Retina (tissue), 1 donor: Measurements from ENCODE around the gene RYR2.

Experiments
- DNase-seq: peaks from one replicate; pipeline ENCODE4 v3.0.0-alpha.2; 2016

Gene RYR2

DNA sequence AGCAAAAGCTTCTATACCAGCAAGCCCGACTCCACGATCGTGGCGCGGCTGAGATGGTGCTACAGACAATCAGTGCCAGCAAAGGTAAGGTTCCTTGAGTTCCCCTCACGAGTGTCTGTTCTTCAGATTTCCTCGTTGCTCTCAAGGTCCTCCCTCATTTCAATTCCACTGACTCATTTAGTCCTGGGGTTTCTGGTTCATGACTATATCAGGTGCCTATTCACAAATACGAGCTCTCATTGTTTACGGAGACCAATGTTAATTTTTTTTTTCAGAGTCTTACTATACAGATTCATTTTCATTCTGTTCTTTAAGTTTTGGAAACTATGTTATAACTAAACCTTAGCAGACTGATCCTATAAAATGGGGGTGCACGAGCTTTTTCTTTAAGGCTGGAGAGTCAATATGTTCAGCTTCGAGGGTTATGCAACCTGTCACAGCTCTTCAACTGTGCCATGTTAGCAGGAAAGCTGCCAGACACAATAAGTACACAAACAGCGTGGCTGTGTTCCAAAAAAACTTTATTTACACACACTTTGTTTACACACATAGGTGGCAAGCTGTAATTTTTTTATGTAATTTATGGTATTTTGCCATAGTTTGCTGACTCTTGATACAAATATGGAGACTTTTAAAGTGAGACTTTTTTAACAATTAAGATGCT lies 714.5 kb downstream of the RYR2 start:
- DNase-seq: no peak

DNA sequence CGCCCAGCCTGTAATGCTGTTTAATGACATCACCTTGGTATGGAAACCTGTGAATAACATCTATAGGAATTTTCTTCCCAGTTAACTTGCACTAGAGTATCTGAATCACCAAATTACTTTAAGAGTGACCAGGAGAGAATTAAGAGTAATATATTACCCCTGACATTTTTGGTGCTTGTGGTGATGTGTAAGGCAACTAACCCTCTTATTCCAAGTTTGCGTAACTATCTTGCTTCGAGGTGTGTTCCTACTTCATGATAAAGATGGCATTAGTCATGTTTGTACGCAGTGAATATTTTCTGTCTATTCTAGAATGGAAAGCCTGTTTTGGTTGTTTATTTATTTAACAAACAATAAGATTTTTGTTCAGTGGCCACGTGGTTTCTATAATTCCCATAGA lies 717.4 kb downstream of the RYR2 start:
- DNase-seq: no peak

DNA sequence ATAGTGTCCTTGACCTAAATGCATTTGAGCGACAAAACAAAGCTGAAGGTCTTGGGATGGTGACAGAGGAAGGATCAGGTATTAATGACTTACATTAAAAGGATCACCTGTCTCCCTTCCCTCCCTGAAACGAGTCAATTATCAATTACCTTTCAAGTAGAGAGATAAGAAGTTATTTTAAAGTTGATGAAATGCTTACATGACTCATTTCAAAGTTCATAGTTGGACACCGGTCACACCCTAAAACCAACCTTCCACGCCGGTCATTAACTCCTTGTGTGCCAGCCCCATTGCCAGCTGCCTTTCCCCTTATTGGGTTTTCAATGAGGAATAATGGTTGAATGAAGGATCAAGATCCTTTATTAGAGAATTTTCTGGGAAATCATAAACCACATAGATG lies 719.0 kb downstream of the RYR2 start:
- no peak for DNase-seq

DNA sequence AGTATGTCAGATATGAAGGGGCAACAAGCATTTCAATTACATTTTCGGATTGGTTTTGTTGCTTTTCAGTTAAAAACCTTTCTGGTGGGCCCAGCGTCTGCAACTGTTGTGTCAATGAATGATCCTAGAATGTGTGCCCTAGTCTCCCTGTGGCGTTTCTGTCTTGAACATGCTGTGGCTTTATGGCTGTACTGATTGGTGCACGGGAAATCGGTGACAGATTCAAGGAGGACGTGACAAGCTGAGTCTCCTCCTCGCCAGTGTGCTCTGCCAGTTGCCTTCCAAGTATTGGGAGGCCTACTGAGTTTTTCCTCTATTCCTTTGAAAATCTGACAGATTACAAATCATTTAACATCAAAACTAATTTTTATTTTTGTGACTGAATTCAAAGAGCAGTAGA lies 721.2 kb downstream of the RYR2 start:
- DNase-seq: no peak

DNA sequence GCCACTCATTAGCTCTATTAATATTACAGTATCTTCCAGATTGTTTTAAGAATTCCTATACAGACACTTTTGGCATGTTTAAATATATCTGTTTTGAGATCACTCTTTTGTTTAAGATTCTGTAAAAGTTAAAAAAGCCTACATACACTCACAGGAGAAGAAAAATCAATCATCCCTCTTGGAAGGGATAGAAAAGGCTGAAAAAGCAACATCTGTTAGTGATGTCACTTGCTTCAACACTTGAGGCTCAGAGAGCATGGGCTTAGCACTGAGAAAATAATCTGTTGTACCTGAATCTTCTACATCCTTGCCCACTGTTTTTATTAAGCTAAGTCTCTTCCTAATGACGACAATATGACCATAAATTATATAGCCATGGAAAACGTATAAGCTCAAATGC lies 721.8 kb downstream of the RYR2 start:
- DNase-seq: no peak

DNA sequence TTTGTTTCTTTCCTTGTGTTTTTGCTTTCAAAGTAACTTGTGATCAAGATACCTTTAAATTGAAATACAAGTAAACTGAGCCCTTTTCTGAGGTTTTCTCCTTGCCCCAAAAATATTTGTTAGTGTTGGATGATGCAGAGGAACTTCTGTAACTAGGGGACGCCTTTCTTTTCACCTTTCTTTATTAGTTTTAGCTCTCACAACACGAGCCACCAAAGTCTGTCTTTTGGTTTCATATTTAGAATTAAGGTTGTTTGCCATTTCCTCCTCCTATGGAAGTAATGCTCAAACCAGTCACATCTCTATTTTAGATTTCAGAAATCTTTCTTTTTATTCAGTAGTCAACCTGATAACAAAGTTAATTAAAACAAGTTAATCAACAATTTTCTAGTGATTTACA lies 727.9 kb downstream of the RYR2 start:
- DNase-seq: no peak

DNA sequence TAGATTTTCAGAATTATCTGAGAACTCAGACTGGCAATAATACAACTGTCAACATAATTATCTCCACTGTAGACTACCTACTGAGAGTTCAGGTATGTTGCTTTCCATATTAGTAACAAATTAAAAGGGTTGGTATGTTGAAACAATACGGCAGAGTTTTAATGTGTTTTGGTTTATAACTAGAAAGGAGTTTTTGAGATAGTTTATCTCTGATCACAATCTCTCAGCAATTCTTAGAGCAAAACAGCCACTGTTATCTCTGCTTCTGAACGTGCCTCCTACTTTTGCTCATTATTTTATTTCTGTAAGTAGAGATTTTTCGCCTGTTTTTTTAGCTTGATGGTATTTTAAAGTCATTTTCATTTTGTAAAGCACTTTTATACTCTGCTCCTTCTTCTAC lies 730.0 kb downstream of the RYR2 start:
- no peak for DNase-seq

DNA sequence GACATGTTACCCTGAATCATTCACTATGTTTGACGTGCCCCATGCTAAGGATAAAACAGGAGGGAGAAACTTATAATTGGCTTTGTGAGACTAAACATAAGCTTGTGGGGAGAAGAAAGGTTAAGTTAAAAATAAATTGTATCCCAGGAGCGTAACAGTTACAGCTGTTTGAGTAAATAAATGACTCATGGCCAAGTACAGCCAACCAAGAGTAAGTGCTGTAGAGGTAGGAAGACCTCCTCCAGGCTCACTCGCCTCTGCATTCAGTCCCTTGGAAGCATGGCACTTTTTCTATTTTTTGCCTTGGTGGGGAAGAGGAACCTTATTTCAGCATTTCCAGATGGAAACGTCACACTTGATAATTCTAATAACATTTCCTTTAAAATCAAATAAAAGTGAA lies 732.3 kb downstream of the RYR2 start:
- no peak for DNase-seq

DNA sequence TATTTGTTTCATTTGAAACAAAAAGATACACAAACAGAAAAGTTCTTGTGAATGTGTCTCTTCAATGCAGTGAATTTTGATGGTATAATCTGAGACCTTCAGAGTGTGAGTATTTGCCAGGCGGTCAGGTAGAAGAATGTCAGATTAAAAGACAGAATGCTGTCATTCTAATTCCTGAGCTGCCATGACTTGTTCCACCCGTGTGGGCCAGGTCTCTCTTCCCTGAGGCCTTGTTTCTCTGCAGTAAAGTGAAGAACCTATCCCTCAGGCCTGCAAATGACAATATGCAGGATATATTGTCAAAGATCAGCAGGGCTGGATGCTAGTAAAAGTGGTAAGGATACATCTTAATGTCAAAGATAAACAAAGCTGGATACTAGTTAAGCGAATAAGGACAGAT lies 737.4 kb downstream of the RYR2 start:
- DNase-seq: no peak

DNA sequence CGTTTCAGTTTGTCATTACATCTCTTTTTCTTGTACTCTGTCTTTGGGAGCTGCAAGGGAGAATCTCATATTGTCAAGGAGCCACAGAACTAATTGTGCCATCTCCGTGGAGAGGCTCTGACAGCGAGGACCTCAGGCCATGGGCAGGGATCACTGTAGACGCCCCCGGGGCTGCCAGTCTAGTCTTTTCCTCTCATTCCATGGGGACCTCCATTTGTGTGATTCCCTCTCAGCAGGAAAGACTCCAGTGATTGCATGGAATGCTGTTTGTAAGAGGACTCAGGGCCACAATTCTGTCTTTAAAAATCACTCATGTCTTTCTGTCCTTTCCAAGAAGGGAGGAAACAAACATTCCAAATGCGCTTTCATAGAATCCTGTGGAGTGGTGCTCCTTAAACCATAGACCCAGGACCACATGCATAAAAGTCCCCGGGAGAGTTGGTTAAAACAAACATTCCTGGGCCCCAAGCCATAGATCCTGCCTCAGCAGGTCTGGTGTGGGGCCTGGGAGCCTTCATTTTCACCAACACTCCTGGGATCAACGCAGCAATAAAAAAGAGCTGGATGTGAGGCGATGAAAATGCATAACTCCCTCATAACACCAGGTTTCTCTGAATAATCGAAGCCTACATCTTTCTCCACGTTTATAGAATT lies 744.2 kb downstream of the RYR2 start:
- no peak for DNase-seq

DNA sequence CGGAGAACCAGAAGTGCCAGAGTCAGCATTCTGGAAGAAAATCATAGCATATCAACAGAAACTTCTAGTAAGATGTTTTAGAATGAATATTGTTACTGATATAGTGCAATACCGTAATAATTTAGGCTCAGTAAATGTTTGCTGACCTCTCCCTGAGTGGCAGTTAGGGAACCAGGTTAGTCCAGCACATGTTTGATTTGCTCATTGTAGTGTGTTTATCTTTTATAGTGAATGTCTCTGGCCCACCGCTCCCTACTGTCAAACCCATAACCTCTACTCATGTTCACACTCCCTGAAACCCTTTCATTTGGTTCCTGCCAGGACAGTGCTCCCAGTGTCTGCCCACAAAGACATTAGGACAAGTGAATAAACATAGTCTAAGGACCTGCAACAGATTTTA lies 746.1 kb downstream of the RYR2 start:
- no peak for DNase-seq

DNA sequence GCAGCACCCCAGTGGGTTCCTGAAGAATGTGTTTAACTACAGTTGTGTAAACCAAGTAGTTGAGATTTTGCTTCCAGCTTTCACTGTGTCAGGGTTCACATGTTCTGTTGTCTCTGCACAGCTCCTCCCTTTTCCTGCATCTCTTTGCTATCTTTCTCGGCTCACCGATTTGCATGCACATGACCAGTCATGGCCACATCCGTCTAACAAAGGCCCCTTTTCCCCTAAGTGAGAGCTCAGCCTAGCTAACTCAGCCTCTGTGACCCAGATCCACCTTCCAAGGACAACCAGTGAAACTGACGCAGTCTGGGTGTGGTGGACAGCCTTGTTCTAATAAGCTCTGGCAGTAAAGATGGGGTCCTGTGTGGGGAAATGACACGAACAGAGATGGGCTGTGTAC lies 747.6 kb downstream of the RYR2 start:
- DNase-seq: peak; percentile 8

DNA sequence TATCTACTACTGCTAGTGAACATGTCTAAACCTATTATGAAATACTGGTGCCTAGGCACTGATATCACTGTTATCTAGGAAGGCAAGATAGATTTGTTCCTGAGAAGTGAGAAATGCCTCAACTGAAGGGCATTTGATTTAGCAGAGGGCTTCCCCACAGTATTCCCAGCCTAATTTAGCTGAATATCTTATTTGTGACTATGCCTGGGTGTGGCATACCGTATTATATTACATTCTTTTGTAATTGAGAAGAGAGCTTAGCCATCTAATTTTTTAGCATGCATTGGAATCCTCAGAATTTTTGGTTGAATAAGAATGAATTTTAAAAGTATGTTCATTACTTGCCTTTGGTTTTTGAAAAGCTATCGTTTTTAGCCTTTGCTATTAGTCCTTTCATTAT lies 749.6 kb downstream of the RYR2 start:
- no peak for DNase-seq

DNA sequence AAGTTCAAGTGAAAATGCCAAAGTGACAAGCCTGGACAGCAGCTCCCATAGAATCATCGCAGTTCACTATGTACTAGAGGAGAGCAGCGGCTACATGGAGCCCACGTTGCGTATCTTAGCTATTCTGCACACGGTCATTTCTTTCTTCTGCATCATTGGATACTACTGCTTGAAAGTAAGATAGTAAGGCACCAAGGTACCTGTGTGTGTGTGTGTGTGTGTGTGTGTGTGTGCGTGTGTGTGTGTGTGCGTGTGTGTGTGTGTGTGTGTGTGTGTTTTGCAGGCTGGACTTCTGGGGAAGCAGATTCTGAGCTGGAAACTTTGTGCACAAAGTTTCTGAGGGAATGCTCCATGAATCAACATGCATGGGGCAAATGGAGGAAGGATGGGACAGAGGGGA lies 750.2 kb downstream of the RYR2 start:
- DNase-seq: no peak

DNA sequence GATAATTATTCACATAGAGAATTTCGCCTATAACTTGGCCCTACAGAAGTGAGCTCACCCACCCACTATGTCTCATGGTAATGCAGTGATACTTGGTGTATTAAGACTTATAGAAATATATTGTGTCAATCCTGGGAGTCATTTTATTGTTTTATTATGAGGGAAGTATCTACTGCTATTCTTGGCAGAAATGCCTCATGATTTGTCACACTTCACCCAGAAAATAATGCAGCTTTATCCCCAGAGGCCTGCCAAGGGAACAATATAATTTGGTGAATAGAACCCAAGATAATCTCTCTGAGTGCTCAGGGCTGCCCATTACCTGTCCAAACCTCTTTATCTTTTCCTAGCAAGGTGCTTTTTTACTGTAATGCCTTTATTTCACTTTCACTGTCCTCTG lies 750.7 kb downstream of the RYR2 start:
- no peak for DNase-seq

DNA sequence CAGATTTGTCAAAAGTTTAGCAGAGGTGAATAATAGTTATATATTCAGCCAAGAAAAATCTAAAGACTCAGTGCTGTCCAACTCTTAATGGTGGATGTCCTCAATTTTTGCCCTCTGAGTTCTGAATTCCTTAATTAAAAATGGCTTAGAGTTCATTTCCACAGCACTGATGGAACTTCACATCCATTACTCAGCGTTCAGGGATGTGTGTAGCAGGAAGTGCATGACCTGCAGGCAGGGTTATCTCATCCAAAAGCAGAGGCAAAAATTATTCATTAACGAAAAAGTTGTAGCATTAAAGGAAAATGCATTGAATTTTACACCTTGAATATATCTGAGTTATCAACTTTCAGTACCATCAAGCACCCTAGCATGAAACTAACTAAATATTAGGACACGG lies 752.1 kb downstream of the RYR2 start:
- no peak for DNase-seq

DNA sequence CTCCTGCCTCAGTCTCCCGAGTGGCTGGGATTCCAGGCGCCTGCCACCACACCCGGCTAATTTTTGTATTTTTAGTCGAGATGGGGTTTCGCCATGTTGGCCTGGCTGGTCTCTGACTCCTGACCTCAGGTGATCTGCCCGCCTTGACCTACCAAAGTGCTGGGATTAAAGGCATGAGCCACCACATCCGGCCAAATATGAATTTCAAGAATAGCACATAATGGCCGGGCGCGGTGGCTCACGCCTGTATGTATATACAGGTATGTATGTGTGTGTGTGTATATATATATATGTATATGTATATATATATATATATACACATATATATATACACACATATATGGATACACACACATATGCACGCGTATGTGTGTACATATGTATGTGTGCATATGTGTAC lies 753.6 kb downstream of the RYR2 start:
- DNase-seq: no peak

DNA sequence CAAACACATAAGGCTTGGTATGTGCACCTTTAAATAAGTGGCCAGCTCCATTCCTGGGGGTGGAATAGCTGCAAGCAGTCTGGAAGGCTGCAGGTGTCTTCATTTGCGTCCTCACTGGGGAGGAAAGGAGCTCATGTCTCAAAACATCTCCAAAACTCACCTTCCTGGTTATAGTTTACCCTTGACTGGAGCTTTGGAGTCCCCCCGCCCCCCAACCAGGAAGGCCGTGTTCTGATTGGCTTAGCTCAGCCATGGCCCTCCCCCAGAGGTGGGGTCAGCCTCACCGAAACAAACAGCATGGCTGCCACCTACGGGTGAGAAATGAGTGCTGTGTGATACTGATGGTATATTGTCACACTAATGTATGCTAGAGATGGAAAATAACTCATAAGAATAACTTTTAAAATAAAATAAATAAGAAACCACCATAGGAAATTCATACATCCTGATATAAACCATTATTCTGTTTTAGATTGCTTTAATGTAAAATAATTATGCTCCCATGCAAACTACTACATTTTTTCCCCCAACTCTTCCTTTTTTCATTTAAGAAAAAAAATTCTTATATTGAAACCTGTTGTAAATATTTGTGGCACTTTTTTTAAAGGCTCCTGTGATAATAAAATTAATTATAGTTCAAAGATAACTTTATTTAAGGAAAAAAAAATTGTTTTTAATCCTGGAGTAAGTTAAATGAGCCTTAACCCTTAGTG lies 757.9 kb downstream of the RYR2 start:
- DNase-seq: no peak

DNA sequence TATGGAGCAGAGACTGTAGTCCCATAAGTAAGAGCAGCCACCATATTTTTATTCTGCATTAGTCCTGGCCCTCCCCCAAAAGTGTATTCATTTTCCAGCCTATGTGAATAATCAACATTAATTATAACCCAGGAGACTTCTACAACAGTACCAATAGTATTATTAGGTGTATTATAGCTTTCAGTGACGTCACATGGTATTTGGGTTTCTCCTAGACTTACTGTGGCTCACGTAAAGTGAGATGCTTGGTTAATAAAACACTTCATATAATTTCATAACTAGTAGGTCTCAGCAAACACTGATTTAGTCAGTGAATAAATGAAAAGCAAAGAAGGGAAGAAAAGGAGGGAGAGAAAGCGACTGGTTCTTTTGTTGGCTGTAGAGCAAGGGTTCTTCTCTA lies 762.5 kb downstream of the RYR2 start:
- DNase-seq: no peak

DNA sequence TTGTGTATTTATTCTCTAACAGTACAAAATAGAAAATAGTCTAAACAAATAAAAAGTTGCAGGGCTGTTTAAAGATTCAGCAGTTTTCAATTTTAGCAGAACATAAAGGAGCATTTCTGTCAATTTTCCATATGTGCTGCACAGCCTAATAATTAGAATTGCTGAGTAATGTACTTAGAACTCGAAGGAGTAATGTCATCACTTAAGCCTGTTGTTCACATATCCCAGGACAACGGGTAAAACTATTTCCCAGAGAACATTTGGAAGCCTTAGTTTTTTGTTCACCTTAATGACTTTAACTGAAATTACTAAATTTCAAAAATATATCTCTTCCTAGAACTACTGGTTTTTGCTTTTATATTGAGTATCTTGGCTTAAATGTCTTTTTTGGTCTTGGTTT lies 767.1 kb downstream of the RYR2 start:
- no peak for DNase-seq

DNA sequence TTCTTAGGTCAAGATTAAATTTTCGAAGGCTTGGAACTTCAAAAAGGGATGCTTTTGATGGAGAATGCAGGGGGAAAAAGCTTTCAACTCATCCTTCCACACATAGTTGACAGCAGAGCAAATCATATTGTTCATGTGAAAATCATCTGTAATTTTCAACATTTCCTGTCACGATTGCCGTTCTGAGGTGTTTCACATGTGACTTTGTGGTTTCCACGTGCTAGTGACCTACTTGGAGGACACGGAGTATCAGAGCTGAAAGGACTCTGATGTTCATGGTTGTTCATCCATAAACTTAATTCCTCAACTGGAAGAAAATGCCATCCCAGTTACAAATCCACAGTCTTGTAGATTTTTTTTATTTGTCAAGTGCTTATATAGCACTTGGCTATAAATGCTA lies 769.6 kb downstream of the RYR2 start:
- DNase-seq: no peak

DNA sequence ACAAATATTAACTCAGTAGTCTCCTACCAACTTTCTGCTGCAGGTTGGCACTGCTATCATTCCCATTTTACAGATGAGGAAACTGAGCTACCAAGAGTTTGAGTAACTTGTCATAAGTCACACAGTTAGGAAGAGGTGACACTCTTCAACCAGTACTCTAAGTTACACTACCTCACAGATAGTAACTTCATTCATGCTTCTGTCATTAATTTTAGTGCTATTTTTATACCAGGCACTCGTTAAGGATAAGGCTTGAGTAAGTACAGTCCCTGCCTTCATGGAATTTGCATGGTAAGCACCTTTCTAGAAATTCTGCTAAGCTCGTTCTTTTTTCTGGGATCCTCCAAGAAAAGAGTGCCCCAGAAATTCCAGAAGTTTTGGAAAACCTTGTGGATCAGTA lies 770.1 kb downstream of the RYR2 start:
- no peak for DNase-seq

DNA sequence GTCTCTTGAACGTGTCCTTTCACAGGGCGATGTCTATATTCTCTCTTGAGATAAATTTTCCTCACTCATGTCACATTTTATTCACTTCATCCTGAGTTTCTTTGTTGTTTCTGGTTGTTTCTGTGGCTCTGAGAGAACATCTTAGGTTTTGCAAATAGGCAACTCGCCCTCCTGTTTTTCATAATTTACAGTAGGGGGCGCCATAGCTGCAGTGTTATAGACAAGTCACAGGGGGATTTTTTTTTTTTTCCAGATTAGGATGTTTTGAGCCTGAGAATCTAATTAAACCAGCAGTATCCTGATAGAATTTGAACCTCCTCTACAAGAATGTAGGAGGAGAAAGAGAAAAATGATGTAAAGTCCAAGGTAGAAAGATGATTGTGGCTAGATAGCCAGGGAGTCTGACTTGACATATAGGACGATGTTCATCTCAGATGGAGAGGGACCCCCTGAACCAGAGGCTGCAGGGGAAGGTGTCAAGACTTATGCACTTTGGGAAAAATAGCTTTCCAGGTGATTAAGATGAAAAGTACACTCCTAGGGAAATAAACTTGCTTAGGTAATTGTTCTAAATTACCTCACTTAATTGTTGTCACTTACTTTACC lies 772.4 kb downstream of the RYR2 start:
- no peak for DNase-seq

DNA sequence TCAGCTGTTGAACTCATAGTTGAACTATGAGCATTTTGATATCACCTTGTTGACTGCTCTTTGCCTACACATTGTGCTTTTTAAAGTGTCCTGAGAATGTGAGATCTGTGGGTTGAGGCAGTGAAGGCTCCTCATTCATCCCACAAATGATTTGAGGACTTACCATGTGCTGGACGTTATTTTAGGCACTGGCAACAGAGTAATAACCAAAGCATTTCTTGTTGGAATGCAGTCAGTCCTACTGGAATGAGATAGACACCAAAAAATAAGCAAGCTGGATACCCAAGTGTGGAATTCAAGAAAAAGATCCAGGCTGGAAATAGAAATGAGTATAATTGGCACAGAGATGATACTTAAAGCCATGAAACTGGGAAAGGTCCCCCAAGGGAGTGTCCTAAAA lies 775.3 kb downstream of the RYR2 start:
- no peak for DNase-seq
